Measurements from ENCODE around the gene STXBP5L.
"Not testable (repeated sequence)": the region's sequence is repeated elsewhere in the genome, so short reads cannot be mapped to it uniquely, and the experiment has no call there.

STXBP5L gene

DNA sequence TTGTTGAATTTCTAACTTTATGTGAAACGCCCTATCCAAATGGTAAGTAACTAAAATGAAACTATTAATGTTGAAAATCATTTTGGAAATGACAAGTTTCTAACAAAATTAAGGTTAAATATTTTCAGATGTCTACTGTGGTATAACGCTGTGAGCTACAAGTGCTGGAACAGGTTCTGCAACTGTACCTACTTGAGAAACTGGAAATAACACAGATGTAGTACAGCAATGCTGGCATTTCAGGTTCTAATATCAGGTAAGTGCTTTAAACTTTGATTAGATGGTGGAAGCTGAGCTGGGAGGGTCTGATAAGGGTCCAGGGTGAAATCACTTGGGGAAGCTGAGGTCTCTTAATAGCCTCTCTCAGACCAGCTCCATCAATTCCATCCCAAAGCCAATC lies 315.1 kb downstream of the STXBP5L start:
- no peak overlapping the region for H3K27ac ChIP-seq (ENCODE audit: insufficient read depth in 1 of 2, low read depth in 1 of 2, low read length in 2 of 2, poor library complexity in 1 of 2, severe bottlenecking in 2 of 2)
- POLR2A ChIA-PET = no interaction called here
- 100% methylated on average over 1 of the region's 2 CpGs for WGBS (ENCODE audit: insufficient coverage)
- no peaks in the 10 kb centered on the region for H3K4me1 ChIP-seq (ENCODE audit: control extremely low read depth in 1 of 4, control insufficient read depth in 4 of 4, insufficient read depth in 4 of 4, low read length in 3 of 4)
- CTCF ChIA-PET = interaction anchor here (2.4 kb wide), 1 partner anchor 14 kb away, joined by 7 read pairs; no protein-coding TSS in a partner anchor
- H3K36me3 ChIP-seq (ENCODE audit: control insufficient read depth in 4 of 4, insufficient read depth in 4 of 4, low read length in 3 of 4) = no peaks in the 10 kb centered on the region
- no peak for DNase-seq
- H3K9me3 ChIP-seq (ENCODE audit: control extremely low read depth in 1 of 5, control insufficient read depth in 4 of 5, insufficient read depth in 2 of 5, low read depth in 1 of 5, low read length in 4 of 5) = no peaks in the 10 kb centered on the region
- H3K4me3 ChIP-seq (ENCODE audit: control insufficient read depth in 1 of 7, extremely low read depth in 1 of 7, insufficient read depth in 4 of 7, low read depth in 2 of 7, low read length in 6 of 7) = no peak overlapping the region
- H3K27me3 ChIP-seq (replicated peaks in 2 of 5; ENCODE audit: control insufficient read depth in 4 of 5, insufficient read depth in 5 of 5, low read length in 4 of 5) = no peaks in the 10 kb centered on the region

DNA sequence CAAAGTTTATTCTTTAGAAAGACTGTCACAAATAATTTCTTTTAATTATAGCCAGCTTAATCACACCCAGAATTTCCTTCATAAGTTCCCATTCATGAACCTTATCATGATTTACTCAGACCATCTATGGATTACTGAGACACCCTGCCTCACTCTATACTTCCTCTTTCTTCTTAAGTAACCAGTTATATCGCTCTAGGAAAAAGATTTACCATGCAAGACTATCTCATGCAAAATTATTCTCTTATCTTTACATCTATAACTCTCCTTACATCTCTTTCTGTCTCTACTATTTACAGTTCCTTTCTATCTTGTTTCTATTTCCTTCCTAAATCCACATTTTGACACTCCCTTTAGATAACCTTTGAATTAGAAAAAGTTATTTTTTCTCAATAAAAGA lies 321.0 kb downstream of the STXBP5L start:
- Histone ChIP-seq H3K9me3 (ENCODE audit: control extremely low read depth in 1 of 5, control insufficient read depth in 4 of 5, insufficient read depth in 2 of 5, low read depth in 1 of 5, low read length in 4 of 5) (no peaks in the 10 kb centered on the region), H3K4me1 (ENCODE audit: control extremely low read depth in 1 of 4, control insufficient read depth in 4 of 4, insufficient read depth in 4 of 4, low read length in 3 of 4) (no peaks in the 10 kb centered on the region), H3K27me3 (replicated peaks in 2 of 5; ENCODE audit: control insufficient read depth in 4 of 5, insufficient read depth in 5 of 5, low read length in 4 of 5) (no peaks in the 10 kb centered on the region), H3K27ac (ENCODE audit: insufficient read depth in 1 of 2, low read depth in 1 of 2, low read length in 2 of 2, poor library complexity in 1 of 2, severe bottlenecking in 2 of 2) (no peak overlapping the region), H3K36me3 (ENCODE audit: control insufficient read depth in 4 of 4, insufficient read depth in 4 of 4, low read length in 3 of 4) (no peaks in the 10 kb centered on the region), H3K4me3 (ENCODE audit: control insufficient read depth in 1 of 7, extremely low read depth in 1 of 7, insufficient read depth in 4 of 7, low read depth in 2 of 7, low read length in 6 of 7) (no peak overlapping the region)
- POLR2A ChIA-PET = no interaction called here
- DNase-seq = peak in 2 of 3 donors; percentile 2 to 26
- WGBS (ENCODE audit: insufficient coverage) = 0% methylated on average over 1 of the region's 1 CpG
- CTCF ChIA-PET = interaction anchor here (0.6 kb wide), 1 partner anchor 24 kb away, joined by 3 read pairs; no protein-coding TSS in a partner anchor

DNA sequence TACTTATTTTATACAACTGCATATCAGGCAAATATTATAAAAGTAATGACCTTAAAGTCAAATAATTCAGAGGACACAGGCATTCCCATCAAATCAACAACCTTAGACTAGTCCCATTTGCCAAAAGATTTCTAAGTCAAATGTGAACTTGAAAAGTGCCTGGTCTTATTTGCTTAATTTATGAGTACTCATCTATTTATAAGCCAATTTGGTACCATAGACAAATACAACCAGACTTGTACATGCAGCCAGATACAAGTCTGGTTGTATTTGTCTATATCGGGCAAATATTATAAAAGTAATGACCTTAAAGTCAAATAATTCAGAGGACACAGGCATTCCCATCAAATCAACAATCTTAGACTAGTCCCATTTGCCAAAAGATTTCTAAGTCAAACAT lies 322.2 kb downstream of the STXBP5L start:
- H3K4me3 ChIP-seq (ENCODE audit: control insufficient read depth in 1 of 7, extremely low read depth in 1 of 7, insufficient read depth in 4 of 7, low read depth in 2 of 7, low read length in 6 of 7); H3K27ac ChIP-seq (ENCODE audit: insufficient read depth in 1 of 2, low read depth in 1 of 2, low read length in 2 of 2, poor library complexity in 1 of 2, severe bottlenecking in 2 of 2); H3K36me3 ChIP-seq (ENCODE audit: control insufficient read depth in 4 of 4, insufficient read depth in 4 of 4, low read length in 3 of 4); POLR2A ChIA-PET; CTCF ChIA-PET; H3K4me1 ChIP-seq (ENCODE audit: control extremely low read depth in 1 of 4, control insufficient read depth in 4 of 4, insufficient read depth in 4 of 4, low read length in 3 of 4); H3K27me3 ChIP-seq (replicated peaks in 2 of 5; ENCODE audit: control insufficient read depth in 4 of 5, insufficient read depth in 5 of 5, low read length in 4 of 5); H3K9me3 ChIP-seq (ENCODE audit: control extremely low read depth in 1 of 5, control insufficient read depth in 4 of 5, insufficient read depth in 2 of 5, low read depth in 1 of 5, low read length in 4 of 5); DNase-seq: not testable (repeated sequence)
- WGBS (ENCODE audit: insufficient coverage) = no CpG with 5 or more reads among the region's 1 CpG

DNA sequence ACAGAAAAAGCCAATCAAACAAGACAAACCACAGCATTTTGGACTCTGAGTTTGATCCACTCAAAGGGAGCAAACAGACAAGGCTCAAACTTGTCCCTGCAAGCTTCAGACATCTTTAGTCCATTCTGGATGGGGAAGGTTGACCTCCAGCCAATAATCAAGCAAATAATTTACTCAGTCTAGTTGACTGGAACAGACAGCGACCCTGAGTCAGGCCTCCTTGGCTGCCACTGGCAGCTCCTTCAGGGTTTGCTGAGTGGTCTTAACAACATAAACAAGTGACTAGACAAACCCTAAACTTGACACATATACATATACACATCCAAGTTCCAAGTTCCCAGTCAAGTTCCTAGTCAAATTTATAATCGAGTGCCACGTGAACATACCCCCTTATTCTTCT lies 323.9 kb downstream of the STXBP5L start:
- no peak for DNase-seq
- no peaks in the 10 kb centered on the region for H3K27me3 ChIP-seq (replicated peaks in 2 of 5; ENCODE audit: control insufficient read depth in 4 of 5, insufficient read depth in 5 of 5, low read length in 4 of 5)
- no peak overlapping the region for H3K4me3 ChIP-seq (ENCODE audit: control insufficient read depth in 1 of 7, extremely low read depth in 1 of 7, insufficient read depth in 4 of 7, low read depth in 2 of 7, low read length in 6 of 7)
- H3K36me3 ChIP-seq (ENCODE audit: control insufficient read depth in 4 of 4, insufficient read depth in 4 of 4, low read length in 3 of 4) = no peaks in the 10 kb centered on the region
- POLR2A ChIA-PET = no interaction called here
- H3K4me1 ChIP-seq (ENCODE audit: control extremely low read depth in 1 of 4, control insufficient read depth in 4 of 4, insufficient read depth in 4 of 4, low read length in 3 of 4) = no peaks in the 10 kb centered on the region
- H3K9me3 ChIP-seq (ENCODE audit: control extremely low read depth in 1 of 5, control insufficient read depth in 4 of 5, insufficient read depth in 2 of 5, low read depth in 1 of 5, low read length in 4 of 5) = no peaks in the 10 kb centered on the region
- CTCF ChIA-PET = no interaction called here
- 100% methylated on average over 1 of the region's 3 CpGs for WGBS (ENCODE audit: insufficient coverage)
- H3K27ac ChIP-seq (ENCODE audit: insufficient read depth in 1 of 2, low read depth in 1 of 2, low read length in 2 of 2, poor library complexity in 1 of 2, severe bottlenecking in 2 of 2) = no peak overlapping the region

DNA sequence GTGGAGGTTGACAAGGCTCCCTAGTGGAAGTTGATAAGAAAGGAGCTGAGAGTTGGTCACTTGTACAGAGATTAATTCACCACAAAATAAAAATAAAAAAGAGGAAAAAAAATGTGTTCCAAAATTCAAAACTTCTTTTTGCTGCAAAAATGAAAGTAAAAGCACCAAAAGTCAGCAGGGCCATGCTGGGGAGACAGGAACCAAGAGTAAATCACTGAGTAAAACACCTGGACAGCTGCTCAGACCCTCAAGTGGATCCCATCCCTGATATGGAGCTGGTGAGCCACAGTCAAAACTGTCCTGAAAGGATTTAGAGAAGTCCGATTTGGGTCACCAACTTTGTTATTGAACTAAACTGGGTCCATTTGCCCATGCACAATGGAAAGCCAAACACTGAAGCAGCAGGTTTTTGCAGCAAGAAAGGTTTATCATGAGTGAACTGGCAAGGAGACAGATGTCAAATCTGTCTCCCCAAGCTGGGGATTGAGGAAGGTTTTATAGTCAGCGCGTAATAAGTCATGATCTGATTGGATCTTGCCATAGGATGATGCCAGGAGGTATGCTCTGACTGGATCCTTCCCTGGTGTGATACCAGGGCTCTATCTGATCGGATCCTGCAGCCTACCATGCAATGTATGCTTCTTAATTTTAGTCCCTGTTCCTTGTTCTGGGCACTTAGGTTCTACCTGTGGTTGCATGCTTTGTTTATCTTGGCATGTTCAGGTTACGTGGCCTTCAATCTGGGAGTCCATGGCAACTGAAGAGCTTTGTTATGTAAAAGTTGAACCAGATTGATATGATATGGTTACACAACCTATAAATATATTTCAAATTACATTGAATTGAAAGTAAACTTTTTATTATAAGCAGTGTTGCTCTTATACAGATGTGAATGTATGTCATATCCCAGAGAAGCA lies 324.6 kb downstream of the STXBP5L start:
- 98% methylated on average over 4 of the region's 5 CpGs for WGBS (ENCODE audit: insufficient coverage)
- CTCF ChIA-PET = no interaction called here
- H3K4me1 ChIP-seq (ENCODE audit: control extremely low read depth in 1 of 4, control insufficient read depth in 4 of 4, insufficient read depth in 4 of 4, low read length in 3 of 4) = no peaks in the 10 kb centered on the region

DNA sequence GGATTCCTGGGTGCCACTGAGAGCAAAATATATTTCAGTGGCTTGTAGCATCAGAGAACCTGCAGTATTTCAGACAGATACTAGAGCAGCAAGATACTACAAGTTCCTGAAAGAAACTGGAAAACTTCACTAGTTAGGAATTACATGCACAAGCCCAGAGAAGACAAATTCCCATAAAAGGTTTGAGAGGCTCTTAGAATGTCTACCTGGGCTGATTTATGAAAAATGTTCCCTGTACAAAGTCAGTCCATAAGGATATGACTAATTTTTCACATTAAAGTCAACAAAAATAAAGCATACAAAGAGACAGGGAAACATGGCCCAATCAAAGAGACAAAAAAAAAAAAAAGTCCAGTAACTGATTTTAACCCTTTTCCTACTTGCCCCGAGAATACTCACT lies 335.2 kb downstream of the STXBP5L start:
- no peak overlapping the region for H3K27ac ChIP-seq (ENCODE audit: insufficient read depth in 1 of 2, low read depth in 1 of 2, low read length in 2 of 2, poor library complexity in 1 of 2, severe bottlenecking in 2 of 2)
- WGBS (ENCODE audit: insufficient coverage) = no CpG with 5 or more reads among the region's 1 CpG
- no peaks in the 10 kb centered on the region for H3K4me1 ChIP-seq (ENCODE audit: control extremely low read depth in 1 of 4, control insufficient read depth in 4 of 4, insufficient read depth in 4 of 4, low read length in 3 of 4)
- ChIA-PET POLR2A (no interaction called here), CTCF (no interaction called here)
- no peaks in the 10 kb centered on the region for H3K9me3 ChIP-seq (ENCODE audit: control extremely low read depth in 1 of 5, control insufficient read depth in 4 of 5, insufficient read depth in 2 of 5, low read depth in 1 of 5, low read length in 4 of 5)
- no peak overlapping the region for H3K4me3 ChIP-seq (ENCODE audit: control insufficient read depth in 1 of 7, extremely low read depth in 1 of 7, insufficient read depth in 4 of 7, low read depth in 2 of 7, low read length in 6 of 7)
- no peak for DNase-seq
- no peaks in the 10 kb centered on the region for H3K36me3 ChIP-seq (ENCODE audit: control insufficient read depth in 4 of 4, insufficient read depth in 4 of 4, low read length in 3 of 4)
- H3K27me3 ChIP-seq (replicated peaks in 2 of 5; ENCODE audit: control insufficient read depth in 4 of 5, insufficient read depth in 5 of 5, low read length in 4 of 5) = no peaks in the 10 kb centered on the region

More for the DNA sequence above, 324.6 kb downstream of the STXBP5L start:
- no peaks in the 10 kb centered on the region for H3K9me3 ChIP-seq (ENCODE audit: control extremely low read depth in 1 of 5, control insufficient read depth in 4 of 5, insufficient read depth in 2 of 5, low read depth in 1 of 5, low read length in 4 of 5)
- no peak overlapping the region for H3K4me3 ChIP-seq (ENCODE audit: control insufficient read depth in 1 of 7, extremely low read depth in 1 of 7, insufficient read depth in 4 of 7, low read depth in 2 of 7, low read length in 6 of 7)
- no peak for DNase-seq
- H3K27ac ChIP-seq (ENCODE audit: insufficient read depth in 1 of 2, low read depth in 1 of 2, low read length in 2 of 2, poor library complexity in 1 of 2, severe bottlenecking in 2 of 2) = no peak overlapping the region
- no peaks in the 10 kb centered on the region for H3K27me3 ChIP-seq (replicated peaks in 2 of 5; ENCODE audit: control insufficient read depth in 4 of 5, insufficient read depth in 5 of 5, low read length in 4 of 5)
- no peaks in the 10 kb centered on the region for H3K36me3 ChIP-seq (ENCODE audit: control insufficient read depth in 4 of 4, insufficient read depth in 4 of 4, low read length in 3 of 4)
- POLR2A ChIA-PET = no interaction called here

DNA sequence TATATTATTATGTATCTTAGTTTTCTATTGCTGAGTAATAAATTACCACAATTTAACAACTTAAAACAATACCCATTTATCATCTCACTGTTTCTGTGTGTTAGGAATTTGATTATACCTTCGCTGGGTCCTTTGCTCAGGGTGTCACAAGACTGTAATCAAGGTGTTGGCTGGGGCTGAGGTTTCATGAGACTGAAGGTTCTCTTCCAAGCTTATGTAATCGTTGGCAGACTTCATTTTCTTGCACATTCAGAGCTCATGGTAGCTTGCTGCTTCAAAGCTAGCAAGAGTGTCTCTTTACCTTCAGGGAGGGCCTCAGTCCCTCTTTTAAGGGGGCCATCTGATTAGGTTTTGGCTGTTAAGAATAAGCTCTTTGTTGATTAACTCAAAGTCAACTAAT lies 344.7 kb downstream of the STXBP5L start:
- Histone ChIP-seq H3K4me1 (ENCODE audit: control extremely low read depth in 1 of 4, control insufficient read depth in 4 of 4, insufficient read depth in 4 of 4, low read length in 3 of 4) (no peaks in the 10 kb centered on the region), H3K36me3 (ENCODE audit: control insufficient read depth in 4 of 4, insufficient read depth in 4 of 4, low read length in 3 of 4) (no peaks in the 10 kb centered on the region), H3K9me3 (ENCODE audit: control extremely low read depth in 1 of 5, control insufficient read depth in 4 of 5, insufficient read depth in 2 of 5, low read depth in 1 of 5, low read length in 4 of 5) (no peaks in the 10 kb centered on the region), H3K4me3 (ENCODE audit: control insufficient read depth in 1 of 7, extremely low read depth in 1 of 7, insufficient read depth in 4 of 7, low read depth in 2 of 7, low read length in 6 of 7) (no peak overlapping the region), H3K27me3 (replicated peaks in 2 of 5; ENCODE audit: control insufficient read depth in 4 of 5, insufficient read depth in 5 of 5, low read length in 4 of 5) (no peaks in the 10 kb centered on the region), H3K27ac (ENCODE audit: insufficient read depth in 1 of 2, low read depth in 1 of 2, low read length in 2 of 2, poor library complexity in 1 of 2, severe bottlenecking in 2 of 2) (no peak overlapping the region)
- ChIA-PET CTCF (interaction anchor here (0.6 kb wide), 1 partner anchor 24 kb away, joined by 3 read pairs; no protein-coding TSS in a partner anchor), POLR2A (no interaction called here)
- 89% methylated on average over 1 of the region's 2 CpGs for WGBS (ENCODE audit: insufficient coverage)
- DNase-seq = no peak
